IPS DF 6.9 (cell line): Measurements from ENCODE around the gene BTBD7.
A peak's percentile ranks its signal among the peaks of the same experiment; 100 is the strongest.

Experiments used
- DNase-seq: peaks from one replicate; pipeline ENCODE4 v3.0.0-alpha.2; 2013; ENCODE audit warnings: low read depth, low spot score
- H3K27ac ChIP-seq: one replicate; pipeline ENCODE4 v1.5.1; 2013; ENCODE audit warnings: low read length, control low read depth
- H3K27me3 ChIP-seq: 2 replicates; pipeline ENCODE4 v1.6.1; 2013; ENCODE audit warnings: mild to moderate bottlenecking, low read length; ENCODE audit not compliant: control insufficient read depth, insufficient read depth
- H3K36me3 ChIP-seq: 2 replicates; pipeline ENCODE4 v1.6.1; 2013; ENCODE audit warnings: low read length; ENCODE audit not compliant: control insufficient read depth, insufficient read depth
- H3K4me1 ChIP-seq: 2 replicates; pipeline ENCODE4 v1.6.1; 2013; ENCODE audit warnings: low read length; ENCODE audit not compliant: control insufficient read depth, insufficient read depth
- H3K4me3 ChIP-seq: 2 replicates; pipeline ENCODE4 v1.5.1; 2013; ENCODE audit warnings: mild to moderate bottlenecking, low read length
- H3K9me3 ChIP-seq: 2 replicates; pipeline ENCODE4 v1.6.1; 2013; ENCODE audit warnings: low read length, inconsistent platforms; ENCODE audit not compliant: control insufficient read depth, insufficient read depth
- WGBS: extraction: QIAGEN DNeasy Blood & Tissue Kit; methylation state at CpG from one replicate; pipeline ENCODE4 v1.1.7; 2013; ENCODE audit warnings: mixed read lengths, missing lambda C conversion rate; ENCODE audit not compliant: insufficient read length, insufficient coverage; 5-methylcytosine and 5-hydroxymethylcytosine counted together

The BTBD7 gene

GRCh38 chr14:93346926-93347721, 14.3 kb upstream of the BTBD7 start, which contains the start of gene COX8C:
COX8C (plus strand) TSS chr14:93347182; CDS start chr14:93347269, 87 bp downstream.
- DNase-seq, result no peak
- peaks cover 3% of the 10 kb centered on the region; the same call in 1 of the 2 replicates for H3K36me3 ChIP-seq
- H3K27me3 ChIP-seq, result no peaks in the 10 kb centered on the region
- WGBS, result no CpG with 5 or more reads among the region's 60 CpGs
- peaks cover under 1% of the 10 kb centered on the region for H3K9me3 ChIP-seq
- H3K4me3 ChIP-seq, result no peak within 1 kb of the TSS
- H3K27ac ChIP-seq, result no peak within 1 kb of the TSS
- H3K4me1 ChIP-seq, result no peaks in the 10 kb centered on the region; the same call in 1 of the 2 replicates

DNA sequence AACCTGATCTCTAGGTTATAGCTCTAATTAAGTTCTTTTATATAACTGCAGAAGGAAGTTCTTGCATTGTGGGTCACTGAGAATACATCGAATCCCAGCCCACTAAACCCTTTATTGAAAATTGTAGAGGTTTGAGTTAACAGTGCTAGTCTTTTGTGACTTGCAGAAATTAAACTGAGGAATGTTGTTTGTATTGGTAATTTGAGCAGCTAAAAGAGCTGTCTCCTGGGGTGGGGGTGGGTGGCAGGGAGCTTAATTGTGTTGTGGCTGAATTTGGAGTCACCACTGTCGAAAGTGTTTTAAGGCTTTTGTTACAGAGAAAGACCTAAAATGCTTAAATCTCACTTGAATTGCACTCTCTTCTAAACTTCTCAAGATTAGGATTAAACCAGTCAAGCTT, 11.0 kb upstream of the BTBD7 start:
- WGBS, result no CpG with 5 or more reads among the region's 2 CpGs
- Histone ChIP-seq H3K4me1 (no peaks in the 10 kb centered on the region; the same call in 1 of the 2 replicates), H3K4me3 (no peak overlapping the region), H3K27me3 (no peaks in the 10 kb centered on the region), H3K9me3 (peaks cover 5% of the 10 kb centered on the region), H3K27ac (no peak overlapping the region), H3K36me3 (peaks cover 3% of the 10 kb centered on the region; the same call in 1 of the 2 replicates)
- no peak for DNase-seq

DNA sequence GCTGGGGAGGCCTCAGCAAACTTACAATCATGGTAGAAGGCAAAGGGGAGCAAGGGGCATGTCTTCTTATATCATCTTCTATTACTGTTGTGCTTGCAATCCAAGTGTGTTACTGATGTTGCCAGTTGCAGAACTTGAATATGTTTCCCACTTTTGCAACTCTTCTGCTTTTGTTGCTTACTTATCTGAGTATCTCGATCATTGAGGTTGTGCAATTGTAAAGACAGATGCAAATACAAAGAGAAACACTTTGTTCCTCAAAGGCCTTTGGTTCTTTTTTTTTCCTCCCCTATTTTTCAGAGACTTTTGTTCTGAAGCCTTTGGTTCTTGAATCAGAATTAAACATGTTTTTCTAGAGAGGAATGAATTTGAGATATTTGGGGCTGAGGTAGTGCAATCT, 10.4 kb upstream of the BTBD7 start:
- H3K4me1 ChIP-seq, result no peaks in the 10 kb centered on the region; the same call in 1 of the 2 replicates
- H3K4me3 ChIP-seq, result no peak overlapping the region
- peaks cover 3% of the 10 kb centered on the region; the same call in 1 of the 2 replicates for H3K36me3 ChIP-seq
- no CpG with 5 or more reads among the region's 1 CpG for WGBS
- H3K27ac ChIP-seq, result no peak overlapping the region
- peaks cover 5% of the 10 kb centered on the region for H3K9me3 ChIP-seq
- no peaks in the 10 kb centered on the region for H3K27me3 ChIP-seq
- DNase-seq, result no peak

DNA sequence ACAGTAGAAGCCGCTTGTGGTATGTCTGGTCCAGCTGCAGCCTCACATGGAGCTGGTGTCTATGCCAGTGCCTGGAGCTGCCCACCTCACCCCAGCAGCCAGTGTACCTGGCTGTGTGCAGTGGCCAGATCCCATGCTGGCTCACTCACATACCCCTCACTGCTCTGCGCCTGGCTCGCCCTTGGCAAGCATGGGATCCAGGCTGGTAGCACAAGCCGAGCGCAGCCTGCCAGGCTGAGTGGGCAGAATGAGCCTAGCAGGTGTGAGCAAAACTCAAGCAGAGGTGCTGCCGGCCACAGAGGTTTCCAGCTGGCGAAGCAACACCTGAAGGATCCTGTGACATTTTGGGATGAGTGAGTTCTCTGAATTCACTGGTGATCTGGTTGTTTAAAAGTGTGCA, 5.0 kb upstream of the BTBD7 start:
- Histone ChIP-seq H3K27me3 (no peaks in the 10 kb centered on the region), H3K4me3 (no peak overlapping the region), H3K36me3 (no peaks in the 10 kb centered on the region), H3K9me3 (peaks cover 5% of the 10 kb centered on the region), H3K4me1 (no peaks in the 10 kb centered on the region), H3K27ac (no peak overlapping the region)
- no peak for DNase-seq
- no CpG with 5 or more reads among the region's 7 CpGs for WGBS

GRCh38 chr14:93337143-93337753, 4.4 kb upstream of the BTBD7 start:
- DNase-seq, result no peak
- Histone ChIP-seq H3K27me3 (no peaks in the 10 kb centered on the region), H3K27ac (no peak overlapping the region)

GRCh38 chr14:93333631-93334103, 831 bp upstream of the BTBD7 start:
- no CpG with 5 or more reads among the region's 7 CpGs for WGBS
- no peak overlapping the region for H3K27ac ChIP-seq
- DNase-seq, result no peak

More at GRCh38 chr14:93337143-93337753, 4.4 kb upstream of the BTBD7 start:
- Histone ChIP-seq H3K4me1 (no peaks in the 10 kb centered on the region), H3K9me3 (peaks cover 5% of the 10 kb centered on the region), H3K4me3 (no peak overlapping the region), H3K36me3 (no peaks in the 10 kb centered on the region)
- WGBS, result no CpG with 5 or more reads among the region's 4 CpGs

GRCh38 chr14:93332397-93332852, 411 bp downstream of the BTBD7 start:
- H3K9me3 ChIP-seq, result no peaks in the 10 kb centered on the region; the same call in 1 of the 2 replicates
- peak overlapping the region; percentile 80 for H3K4me3 ChIP-seq
- no peak overlapping the region for H3K27ac ChIP-seq
- no peak for DNase-seq
- no peaks in the 10 kb centered on the region for H3K4me1 ChIP-seq
- H3K27me3 ChIP-seq, result no peaks in the 10 kb centered on the region
- H3K36me3 ChIP-seq, result no peaks in the 10 kb centered on the region
- WGBS, result no CpG with 5 or more reads among the region's 61 CpGs

More at GRCh38 chr14:93333631-93334103, 831 bp upstream of the BTBD7 start:
- Histone ChIP-seq H3K27me3 (no peaks in the 10 kb centered on the region), H3K9me3 (no peaks in the 10 kb centered on the region; the same call in 1 of the 2 replicates), H3K36me3 (no peaks in the 10 kb centered on the region), H3K4me1 (no peaks in the 10 kb centered on the region), H3K4me3 (peak overlapping the region; percentile 80; the same call in 1 of the 2 replicates)

- Histone ChIP-seq H3K36me3 (no peaks in the 10 kb centered on the region), H3K9me3 (no peaks in the 10 kb centered on the region; the same call in 1 of the 2 replicates), H3K27ac (no peak overlapping the region), H3K4me1 (no peaks in the 10 kb centered on the region), H3K4me3 (peak overlapping the region; percentile 80; the same call in 1 of the 2 replicates), H3K27me3 (no peaks in the 10 kb centered on the region)
- DNase-seq, result no peak
- no CpG with 5 or more reads among the region's 21 CpGs for WGBS
Measured at GRCh38 chr14:93331728-93332396, 974 bp downstream of the BTBD7 start.

DNA sequence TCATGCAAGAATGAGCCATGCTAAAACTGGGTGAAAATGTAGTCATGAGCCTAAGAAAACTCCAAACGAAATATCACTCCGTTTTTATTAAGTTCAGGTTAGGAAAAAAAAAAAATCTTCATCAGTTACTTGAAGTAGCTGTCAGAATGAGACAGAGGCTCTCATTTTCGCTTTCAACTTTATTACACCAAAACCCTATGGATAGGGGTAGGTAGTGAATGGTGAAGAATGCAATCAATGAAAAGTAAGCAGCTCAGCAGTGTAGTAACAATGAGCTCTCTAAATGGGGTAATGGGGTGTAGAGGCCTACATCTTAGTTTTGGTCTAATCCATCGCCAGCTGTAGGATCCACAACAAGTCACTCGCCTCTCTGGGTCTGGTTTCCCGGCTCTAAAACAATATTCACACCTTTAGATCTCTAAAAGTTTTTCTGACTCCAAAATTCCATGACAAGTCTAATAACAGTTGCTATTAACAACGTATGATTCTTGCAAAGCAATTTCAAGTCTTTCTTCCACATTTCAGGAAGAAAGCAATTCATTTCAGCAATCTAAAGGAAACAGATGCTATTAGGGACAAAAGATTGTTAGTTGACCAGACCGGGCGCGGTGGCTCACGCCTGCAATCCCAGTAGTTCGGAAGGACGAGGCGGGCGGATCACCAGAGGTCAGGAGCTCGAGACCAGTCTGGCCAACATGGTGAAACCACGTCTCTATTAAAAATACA, 1.7 kb downstream of the BTBD7 start:
- no peak overlapping the region for H3K27ac ChIP-seq
- no peaks in the 10 kb centered on the region for H3K27me3 ChIP-seq
- no CpG with 5 or more reads among the region's 17 CpGs for whole genome bisulfite sequencing

More for the DNA sequence above, 1.7 kb downstream of the BTBD7 start:
- Histone ChIP-seq H3K9me3 (no peaks in the 10 kb centered on the region), H3K4me3 (no peak overlapping the region), H3K36me3 (no peaks in the 10 kb centered on the region), H3K4me1 (no peaks in the 10 kb centered on the region)
- no peak for DNase-seq
